Stomach (tissue), 4 donors: Measurements from ENCODE around the gene MB21D2.

ENCODE experiments used
- POLR2A ChIP-seq, 4 donors: fragments of 450-650 bp; IDR thresholded peaks; one replicate each; pipeline ENCODE4 v1.6.1; 2016; ENCODE audit warnings: antibody characterized with exemption in 4 of 4, control low read depth in 2 of 4, mild to moderate bottlenecking in 1 of 4, moderate library complexity in 1 of 4
- POLR2AphosphoS5 ChIP-seq, 3 donors: sonication (generic); formaldehyde crosslinking; IDR thresholded peaks; one replicate each; pipeline ENCODE4 v1.6.1; 2016; ENCODE audit warnings: antibody characterized with exemption in 3 of 3
- TF ChIP-seq, protein P1 (sequence below), 7 experiments: fragments of 450-650 bp in 4 of 7; fragments of 200-600 bp in 3 of 7; sonication (generic) in 3 of 7; IDR thresholded peaks; one replicate each; pipeline ENCODE4 v1.5.1; 2016 to 2019; ENCODE audit warnings: antibody characterized with exemption in 7 of 7, control low read depth in 2 of 7, mild to moderate bottlenecking in 1 of 7

DNA sequence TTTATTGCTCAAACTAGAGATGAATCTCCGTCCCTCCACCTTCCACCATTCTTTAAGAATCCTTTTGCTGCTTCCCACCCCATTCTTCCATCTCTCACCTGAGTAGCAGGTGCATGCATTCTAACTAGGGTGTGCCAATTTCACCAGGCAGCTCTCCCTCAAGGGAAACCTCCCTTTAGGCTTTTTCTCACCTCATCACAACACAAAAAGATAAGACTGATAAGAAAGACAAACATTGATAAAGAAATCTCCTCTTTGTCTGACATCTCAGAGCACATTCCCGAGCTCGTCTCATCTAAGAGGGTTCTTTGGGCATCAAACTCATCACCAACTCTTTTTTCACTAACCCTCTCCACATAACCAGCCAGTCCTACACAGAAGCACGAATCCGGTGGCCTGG is 23.0 kb downstream of the MB21D2 start:
- TF ChIP-seq, protein P1, sequence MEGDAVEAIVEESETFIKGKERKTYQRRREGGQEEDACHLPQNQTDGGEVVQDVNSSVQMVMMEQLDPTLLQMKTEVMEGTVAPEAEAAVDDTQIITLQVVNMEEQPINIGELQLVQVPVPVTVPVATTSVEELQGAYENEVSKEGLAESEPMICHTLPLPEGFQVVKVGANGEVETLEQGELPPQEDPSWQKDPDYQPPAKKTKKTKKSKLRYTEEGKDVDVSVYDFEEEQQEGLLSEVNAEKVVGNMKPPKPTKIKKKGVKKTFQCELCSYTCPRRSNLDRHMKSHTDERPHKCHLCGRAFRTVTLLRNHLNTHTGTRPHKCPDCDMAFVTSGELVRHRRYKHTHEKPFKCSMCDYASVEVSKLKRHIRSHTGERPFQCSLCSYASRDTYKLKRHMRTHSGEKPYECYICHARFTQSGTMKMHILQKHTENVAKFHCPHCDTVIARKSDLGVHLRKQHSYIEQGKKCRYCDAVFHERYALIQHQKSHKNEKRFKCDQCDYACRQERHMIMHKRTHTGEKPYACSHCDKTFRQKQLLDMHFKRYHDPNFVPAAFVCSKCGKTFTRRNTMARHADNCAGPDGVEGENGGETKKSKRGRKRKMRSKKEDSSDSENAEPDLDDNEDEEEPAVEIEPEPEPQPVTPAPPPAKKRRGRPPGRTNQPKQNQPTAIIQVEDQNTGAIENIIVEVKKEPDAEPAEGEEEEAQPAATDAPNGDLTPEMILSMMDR (IDR thresholded peaks at IDR 0.05) = no peak
- TF ChIP-seq POLR2A (IDR thresholded peaks at IDR 0.05) = no peak
- TF ChIP-seq POLR2AphosphoS5 (IDR thresholded peaks at IDR 0.05) = no peak
